Measurements from ENCODE around the gene LYPD3.
"Not testable (repeated sequence)": the region's sequence is repeated elsewhere in the genome, so short reads cannot be mapped to it uniquely, and the experiment has no call there.

The LYPD3 gene

DNA sequence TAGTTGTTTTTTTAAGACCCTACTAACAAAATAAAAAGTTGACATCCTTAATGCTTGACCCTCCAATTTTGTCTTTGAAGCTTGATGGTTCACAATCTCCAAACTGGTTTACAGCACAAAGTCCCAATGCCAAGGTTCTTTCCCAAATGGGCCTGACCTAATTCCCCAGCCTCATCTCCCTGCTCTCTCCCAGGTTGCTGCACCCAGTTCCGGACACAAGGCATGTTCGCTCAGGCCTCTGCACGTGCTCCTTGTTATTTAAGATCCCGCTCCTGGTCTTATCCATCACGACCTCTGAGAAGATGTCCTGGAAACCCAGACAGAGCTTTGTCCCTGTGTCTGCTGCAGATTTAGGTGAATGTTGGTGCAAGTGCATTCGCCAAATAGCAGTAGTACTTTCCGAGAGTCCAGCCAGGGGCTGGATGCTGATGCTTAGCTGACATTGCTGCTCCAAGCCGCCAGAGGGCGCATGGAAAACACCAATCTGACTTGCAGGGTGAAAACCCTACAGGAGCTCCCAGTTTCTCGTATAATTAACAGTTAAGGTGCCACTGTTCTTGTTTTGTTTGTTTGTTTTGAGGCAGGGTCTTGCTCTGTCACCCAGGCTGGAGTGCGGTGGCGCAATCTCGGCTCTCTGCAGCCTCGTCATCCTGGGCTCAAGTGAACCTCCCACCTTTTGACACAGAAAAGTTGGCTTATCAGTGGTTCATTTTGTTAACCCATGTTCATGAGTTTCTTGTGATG lies 18.5 kb downstream of the LYPD3 start:
- ChIA-PET POLR2A (interaction anchor here (1.2 kb wide), 1 partner anchor 73 kb away, joined by 6 read pairs; no protein-coding TSS in a partner anchor), CTCF (interaction anchor here (0.7 to 8.2 kb wide), 38 partner anchors 9 to 871 kb away, joined by 3 to 609 read pairs (median 6); partner anchors contain the start of genes ETHE1, IRGQ, LYPD3 and PHLDB3)
- DNase-seq (ENCODE audit: low read depth, low spot score): no peak
- no peak overlapping the region for H3K4me3 ChIP-seq (ENCODE audit: low read depth, low read length)
- TF ChIP-seq, protein P1, sequence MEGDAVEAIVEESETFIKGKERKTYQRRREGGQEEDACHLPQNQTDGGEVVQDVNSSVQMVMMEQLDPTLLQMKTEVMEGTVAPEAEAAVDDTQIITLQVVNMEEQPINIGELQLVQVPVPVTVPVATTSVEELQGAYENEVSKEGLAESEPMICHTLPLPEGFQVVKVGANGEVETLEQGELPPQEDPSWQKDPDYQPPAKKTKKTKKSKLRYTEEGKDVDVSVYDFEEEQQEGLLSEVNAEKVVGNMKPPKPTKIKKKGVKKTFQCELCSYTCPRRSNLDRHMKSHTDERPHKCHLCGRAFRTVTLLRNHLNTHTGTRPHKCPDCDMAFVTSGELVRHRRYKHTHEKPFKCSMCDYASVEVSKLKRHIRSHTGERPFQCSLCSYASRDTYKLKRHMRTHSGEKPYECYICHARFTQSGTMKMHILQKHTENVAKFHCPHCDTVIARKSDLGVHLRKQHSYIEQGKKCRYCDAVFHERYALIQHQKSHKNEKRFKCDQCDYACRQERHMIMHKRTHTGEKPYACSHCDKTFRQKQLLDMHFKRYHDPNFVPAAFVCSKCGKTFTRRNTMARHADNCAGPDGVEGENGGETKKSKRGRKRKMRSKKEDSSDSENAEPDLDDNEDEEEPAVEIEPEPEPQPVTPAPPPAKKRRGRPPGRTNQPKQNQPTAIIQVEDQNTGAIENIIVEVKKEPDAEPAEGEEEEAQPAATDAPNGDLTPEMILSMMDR (IDR thresholded peaks at IDR 0.05; ENCODE audit: insufficient read depth, low read length, missing control alignments): peak; percentile 90

DNA sequence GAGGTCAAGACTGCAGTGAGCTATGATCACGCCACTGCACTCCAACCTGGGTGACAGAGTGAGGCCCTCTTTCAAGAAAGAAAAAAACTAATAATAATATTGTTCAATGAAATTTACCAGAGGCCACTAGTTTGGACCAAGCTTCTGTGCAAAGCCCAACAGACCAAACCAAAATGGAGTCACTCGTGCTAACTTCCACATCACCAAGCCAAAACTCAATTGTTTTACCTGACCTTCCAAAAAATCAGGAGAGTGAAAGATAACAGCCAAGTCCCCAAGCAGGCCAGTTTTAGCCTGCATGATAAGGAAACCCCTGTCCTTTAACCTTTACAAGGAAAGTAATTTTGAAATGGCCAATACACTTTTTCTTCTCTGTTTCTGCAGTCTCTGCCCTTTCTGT lies 20.0 kb downstream of the LYPD3 start:
- DNase-seq (ENCODE audit: low read depth, low spot score): no peak
- ChIA-PET CTCF (interaction anchor here (1.2 to 8.2 kb wide), 6 partner anchors 13 to 150 kb away, joined by 3 to 609 read pairs (median 48); partner anchors contain the start of genes ETHE1, IRGQ, LYPD3 and PHLDB3), POLR2A (no interaction called here)
- no peak overlapping the region for H3K4me3 ChIP-seq (ENCODE audit: low read depth, low read length)
- TF ChIP-seq, protein P1 (IDR thresholded peaks at IDR 0.05; ENCODE audit: insufficient read depth, low read length, missing control alignments): no peak

- DNase-seq (ENCODE audit: low read depth, low spot score): no peak
- POLR2A ChIA-PET: interaction anchor here (0.6 kb wide), 1 partner anchor 75 kb away, joined by 3 read pairs; no protein-coding TSS in a partner anchor
- TF ChIP-seq, protein P1 (IDR thresholded peaks at IDR 0.05; ENCODE audit: insufficient read depth, low read length, missing control alignments): no peak
- H3K4me3 ChIP-seq (ENCODE audit: low read depth, low read length): no peak overlapping the region
- CTCF ChIA-PET: interaction anchor here (1.2 to 8.2 kb wide), 6 partner anchors 9 to 150 kb away, joined by 3 to 609 read pairs (median 18); partner anchors contain the start of genes ETHE1, IRGQ, LYPD3 and ZNF576
Observed at GRCh38 chr19:43444531-43445287, 20.7 kb downstream of the LYPD3 start.

- ChIA-PET CTCF (interaction anchor here (0.6 to 8.2 kb wide), 7 partner anchors 9 to 209 kb away, joined by 3 to 609 read pairs (median 3); partner anchors contain the start of genes ETHE1, IRGQ and ZNF576), POLR2A (interaction anchor here (0.6 kb wide), 1 partner anchor 76 kb away, joined by 3 read pairs; no protein-coding TSS in a partner anchor)
Observed at GRCh38 chr19:43444091-43444490, 21.3 kb downstream of the LYPD3 start.

GRCh38 chr19:43441716-43442115 lies 23.7 kb downstream of the LYPD3 start:
- DNase-seq (ENCODE audit: low read depth, low spot score): no peak
- TF ChIP-seq, protein P1 (IDR thresholded peaks at IDR 0.05; ENCODE audit: insufficient read depth, low read length, missing control alignments): no peak
- ChIA-PET CTCF (interaction anchor here (1.8 to 8.2 kb wide), 2 partner anchors 9 to 81 kb away, joined by 15 to 609 read pairs; partner anchors contain the start of gene ETHE1), POLR2A (no interaction called here)
- H3K4me3 ChIP-seq (ENCODE audit: low read depth, low read length): no peak overlapping the region

More at GRCh38 chr19:43444091-43444490, 21.3 kb downstream of the LYPD3 start:
- not testable (repeated sequence) for H3K4me3 ChIP-seq (ENCODE audit: low read depth, low read length); DNase-seq (ENCODE audit: low read depth, low spot score)

DNA sequence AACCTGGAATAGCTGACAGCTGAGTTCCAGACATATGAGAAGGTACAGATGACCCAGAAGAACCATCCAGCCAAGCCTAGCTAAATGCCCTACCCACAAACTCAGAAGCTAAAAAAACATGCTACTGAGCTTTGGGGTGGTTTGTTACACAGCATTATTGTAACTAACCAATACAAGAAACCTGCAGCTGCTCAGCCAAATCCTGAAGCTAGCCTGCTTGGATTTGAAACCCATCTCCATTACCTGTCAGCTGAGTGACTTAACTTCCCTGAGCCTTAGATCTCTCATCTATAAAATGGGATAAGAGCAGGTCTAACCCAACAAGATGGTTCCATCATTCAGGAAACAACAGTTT lies 25.7 kb downstream of the LYPD3 start:
- ChIA-PET POLR2A (no interaction called here), CTCF (interaction anchor here (0.9 to 7.6 kb wide), 5 partner anchors 8 to 81 kb away, joined by 3 to 67 read pairs (median 21); no protein-coding TSS in a partner anchor)
- no peak overlapping the region for H3K4me3 ChIP-seq (ENCODE audit: low read depth, low read length)
- DNase-seq (ENCODE audit: low read depth, low spot score): no peak
- TF ChIP-seq, protein P1 (IDR thresholded peaks at IDR 0.05; ENCODE audit: insufficient read depth, low read length, missing control alignments): no peak

All from AG04449 (cell line).